GM18520 (cell line): Measurements from ENCODE around the gene NPIPA1.
"Not testable (repeated sequence)": the region's sequence is repeated elsewhere in the genome, so short reads cannot be mapped to it uniquely, and the experiment has no call there.

Experiments used
- ATAC-seq: cut with Tn5 transposase; IDR thresholded peaks from one replicate; pipeline ENCODE4 v1.9.1; 2021; ENCODE audit not compliant: unreplicated experiment

Gene NPIPA1

GRCh38 chr16:14937143-14937542 lies at the start of gene NPIPA1:
Gene NPIPA1 (plus strand): TSS chr16:14937443. CDS start chr16:14937443, 0 bp downstream.
- not testable (repeated sequence) for ATAC-seq

GRCh38 chr16:14892111-14892510 lies 45.1 kb upstream of the NPIPA1 start:
- not testable (repeated sequence) for ATAC-seq

- not testable (repeated sequence) for ATAC-seq
These were observed 41.9 kb upstream of the NPIPA1 start for GRCh38 chr16:14895382-14895781.

GRCh38 chr16:14896023-14896422 lies 41.2 kb upstream of the NPIPA1 start:
- ATAC-seq, result not testable (repeated sequence)

- ATAC-seq, result not testable (repeated sequence)
These were observed 40.1 kb upstream of the NPIPA1 start for GRCh38 chr16:14897006-14897664.

GRCh38 chr16:14898162-14898561 lies 39.1 kb upstream of the NPIPA1 start:
- not testable (repeated sequence) for ATAC-seq

- ATAC-seq, result not testable (repeated sequence)
These were observed 33.9 kb upstream of the NPIPA1 start for GRCh38 chr16:14903191-14903957.

GRCh38 chr16:14909744-14910143 lies 27.5 kb upstream of the NPIPA1 start:
- not testable (repeated sequence) for ATAC-seq

GRCh38 chr16:14910833-14911629 lies 26.2 kb upstream of the NPIPA1 start:
- peak; percentile 82 for ATAC-seq

GRCh38 chr16:14911954-14912353 lies 25.3 kb upstream of the NPIPA1 start:
- ATAC-seq, result not testable (repeated sequence)

GRCh38 chr16:14912588-14912987 lies 24.7 kb upstream of the NPIPA1 start:
- not testable (repeated sequence) for ATAC-seq

- not testable (repeated sequence) for ATAC-seq
These were observed 18.7 kb upstream of the NPIPA1 start for GRCh38 chr16:14918504-14918903.

GRCh38 chr16:14919837-14920600 lies 17.2 kb upstream of the NPIPA1 start:
- ATAC-seq, result not testable (repeated sequence)

- not testable (repeated sequence) for ATAC-seq
These were observed 15.0 kb upstream of the NPIPA1 start for GRCh38 chr16:14922285-14922684.

GRCh38 chr16:14922968-14923367 lies 14.3 kb upstream of the NPIPA1 start:
- not testable (repeated sequence) for ATAC-seq

- not testable (repeated sequence) for ATAC-seq
These were observed 13.7 kb upstream of the NPIPA1 start for GRCh38 chr16:14923394-14924088.

GRCh38 chr16:14924359-14924758 lies 12.9 kb upstream of the NPIPA1 start:
- not testable (repeated sequence) for ATAC-seq

- ATAC-seq, result not testable (repeated sequence)
These were observed 12.3 kb upstream of the NPIPA1 start for GRCh38 chr16:14924982-14925381.

GRCh38 chr16:14928064-14928714 lies 9.1 kb upstream of the NPIPA1 start:
- ATAC-seq, result not testable (repeated sequence)
